Thoracic aorta (tissue), 2 donors: Measurements from ENCODE around the gene MLPH. TPM values are rescaled to one million over a fixed set of nuclear protein-coding genes. Genes with fewer than 3 reads are reported as not detected.

Experiments used
- ATAC-seq: fragments of 150-250 bp; one replicate; pipeline ENCODE4 v1.8.0; 2017; ENCODE audit warnings: low read depth; ENCODE audit not compliant: insufficient number of reproducible peaks, low FRiP score
- DNase-seq: peaks from one replicate; pipeline ENCODE4 v3.0.0-alpha.2; 2020; ENCODE audit warnings: low spot score
- H3K27ac ChIP-seq, 2 donors: fragments of 200-600 bp; sonication (generic); 1 replicate in 1 of 2; 2 replicates in 1 of 2; pipeline ENCODE4 v1.5.1; 2016; ENCODE audit warnings: mild to moderate bottlenecking in 2 of 2, moderate library complexity in 2 of 2
- H3K27me3 ChIP-seq: fragments of 200-600 bp; sonication (generic); replicated peaks from 2 replicates; pipeline ENCODE4 v1.6.0; 2016; ENCODE audit warnings: mild to moderate bottlenecking; ENCODE audit not compliant: insufficient read depth
- H3K36me3 ChIP-seq: fragments of 200-600 bp; sonication (generic); one replicate; pipeline ENCODE4 v1.5.1; 2016
- H3K4me1 ChIP-seq, 2 donors: fragments of 200-600 bp; sonication (generic); 1 replicate in 1 of 2; 2 replicates in 1 of 2; pipeline versions ENCODE4 v1.5.1 to v1.6.0; 2016; ENCODE audit warnings: low read depth in 2 of 2, mild to moderate bottlenecking in 1 of 2; ENCODE audit not compliant: control insufficient read depth in 1 of 2
- H3K4me3 ChIP-seq: fragments of 200-600 bp; sonication (generic); 2 replicates; pipeline ENCODE4 v1.5.1; 2016; ENCODE audit warnings: mild to moderate bottlenecking
- H3K9me3 ChIP-seq: fragments of 200-600 bp; sonication (generic); 2 replicates; pipeline ENCODE4 v1.5.1; 2016
- CTCF ChIP-seq: fragments of 200-600 bp; sonication (generic); IDR thresholded peaks from one replicate; pipeline ENCODE4 v1.5.1; 2019; ENCODE audit warnings: antibody characterized with exemption
- total RNA-seq, 2 donors: library from RNA; depleted of rRNA; stranded (reverse); fragments of >200 nt; gene quantifications; one replicate each; pipeline versions ENCODE4 v1.1.0 to v1.2.3, GENCODE V29; 2016

MLPH gene
- total RNA-seq, 2 donors from 2014 or later, result 2.0 to 7.4 TPM

- TF ChIP-seq CTCF, result no peak
- no peaks in the 10 kb centered on the region for H3K36me3 ChIP-seq
- no peaks in the 10 kb centered on the region for H3K27me3 ChIP-seq
- no peaks in the 10 kb centered on the region for H3K4me1 ChIP-seq
- ATAC-seq (no peak), DNase-seq (no peak)
- H3K4me3 ChIP-seq, result no peak overlapping the region
- H3K9me3 ChIP-seq, result no peaks in the 10 kb centered on the region
- no peak overlapping the region for H3K27ac ChIP-seq
These were observed 22.9 kb downstream of the MLPH start for GRCh38 chr2:237509905-237510304.

GRCh38 chr2:237510502-237511217 is 23.6 kb downstream of the MLPH start:
- Histone ChIP-seq H3K27me3 (no peaks in the 10 kb centered on the region), H3K27ac (no peak overlapping the region), H3K4me1 (no peaks in the 10 kb centered on the region), H3K9me3 (no peaks in the 10 kb centered on the region), H3K4me3 (no peak overlapping the region), H3K36me3 (no peaks in the 10 kb centered on the region)
- ATAC-seq (no peak), DNase-seq (no peak)
- TF ChIP-seq CTCF, result no peak

- H3K27ac ChIP-seq, result no peak overlapping the region
- DNase-seq (no peak), ATAC-seq (no peak)
These were observed 24.4 kb downstream of the MLPH start for GRCh38 chr2:237511433-237511832.

GRCh38 chr2:237511885-237512405 is 24.9 kb downstream of the MLPH start:
- Histone ChIP-seq H3K36me3 (no peaks in the 10 kb centered on the region), H3K9me3 (no peaks in the 10 kb centered on the region), H3K27ac (no peak overlapping the region), H3K4me1 (no peaks in the 10 kb centered on the region), H3K4me3 (no peak overlapping the region), H3K27me3 (no peaks in the 10 kb centered on the region)
- ATAC-seq (no peak), DNase-seq (no peak)
- no peak for TF ChIP-seq CTCF

More at GRCh38 chr2:237511433-237511832, 24.4 kb downstream of the MLPH start:
- Histone ChIP-seq H3K4me3 (no peak overlapping the region), H3K9me3 (no peaks in the 10 kb centered on the region), H3K36me3 (no peaks in the 10 kb centered on the region), H3K27me3 (no peaks in the 10 kb centered on the region), H3K4me1 (no peaks in the 10 kb centered on the region)
- no peak for TF ChIP-seq CTCF

- TF ChIP-seq CTCF, result peak; percentile 87
- Histone ChIP-seq H3K27me3 (no peaks in the 10 kb centered on the region), H3K36me3 (no peaks in the 10 kb centered on the region), H3K9me3 (no peaks in the 10 kb centered on the region), H3K4me3 (no peak overlapping the region), H3K4me1 (no peaks in the 10 kb centered on the region), H3K27ac (no peak overlapping the region)
- DNase-seq (peak; percentile 39), ATAC-seq (no peak)
These were observed 25.9 kb downstream of the MLPH start for GRCh38 chr2:237512774-237513466.
